Activated naive CD4-positive, alpha-beta T cell treated with anti-CD3 and anti-CD28 coated beads, Interleukin-2, amount 50 U/mL, for 24 hours (primary cell): ENCODE results near the gene COX5A.

ENCODE experiments used
- H3K27ac Mint-ChIP-seq: one replicate; pipeline ENCODE4 v1.8.0; 2021; ENCODE audit warnings: mild to moderate bottlenecking, mixed read lengths
- H3K27me3 Mint-ChIP-seq: one replicate; pipeline ENCODE4 v1.8.0; 2021; ENCODE audit warnings: mixed read lengths
- H3K36me3 Mint-ChIP-seq: one replicate; pipeline ENCODE4 v1.8.0; 2021; ENCODE audit warnings: mixed read lengths
- H3K4me1 Mint-ChIP-seq: one replicate; pipeline ENCODE4 v1.8.0; 2021; ENCODE audit warnings: mixed read lengths
- H3K4me3 Mint-ChIP-seq: one replicate; pipeline ENCODE4 v1.8.0; 2021; ENCODE audit warnings: mild to moderate bottlenecking, mixed read lengths
- H3K9me3 Mint-ChIP-seq: one replicate; pipeline ENCODE4 v1.8.0; 2021; ENCODE audit warnings: mixed read lengths

COX5A gene

GRCh38 chr15:74937590-74938371, at the start of gene COX5A:
TSS of gene COX5A (minus strand) at chr15:74938073. CDS start at chr15:74938014, 59 bp downstream.
- Mint-ChIP-seq H3K9me3 (no peaks in the 10 kb centered on the region), H3K27ac (peak within 1 kb of the TSS; percentile 88), H3K4me1 (peaks cover 33% of the 10 kb centered on the region)

DNA sequence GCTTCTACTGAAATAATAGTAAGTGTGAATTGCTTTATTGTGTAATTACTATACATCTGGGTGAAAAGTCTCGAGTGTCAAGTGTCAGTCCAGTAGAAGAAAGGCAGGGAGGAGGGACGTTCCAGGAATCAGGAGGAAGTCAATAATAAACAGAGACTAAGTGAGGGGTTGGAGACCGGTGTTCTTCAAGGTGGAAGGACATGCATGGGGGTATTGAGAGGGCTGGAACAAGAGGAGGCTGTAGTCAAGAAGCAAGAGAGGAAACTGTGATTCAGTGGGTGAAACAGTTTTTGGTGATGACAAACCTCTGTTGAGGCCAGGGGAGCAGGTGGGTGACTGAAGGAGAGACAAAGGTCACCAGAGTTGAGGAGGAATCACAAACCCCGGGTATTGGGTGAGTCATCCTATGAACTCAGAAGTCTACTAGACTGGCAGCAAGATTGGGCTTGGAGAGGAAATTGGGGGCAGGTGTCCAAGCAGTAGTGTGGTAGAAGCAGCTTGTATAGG, 45.9 kb upstream of the COX5A start:
- H3K27me3 Mint-ChIP-seq = peaks cover 2% of the 10 kb centered on the region
- H3K27ac Mint-ChIP-seq = peak overlapping the region; percentile 73
- H3K4me1 Mint-ChIP-seq = peaks cover 9% of the 10 kb centered on the region
- H3K4me3 Mint-ChIP-seq = peak overlapping the region; percentile 9
- H3K9me3 Mint-ChIP-seq = no peaks in the 10 kb centered on the region
- H3K36me3 Mint-ChIP-seq = no peaks in the 10 kb centered on the region

More at GRCh38 chr15:74937590-74938371, at the start of gene COX5A:
- H3K27me3 Mint-ChIP-seq = no peaks in the 10 kb centered on the region
- H3K4me3 Mint-ChIP-seq = peak within 1 kb of the TSS; percentile 96
- peaks cover 2% of the 10 kb centered on the region for H3K36me3 Mint-ChIP-seq

DNA sequence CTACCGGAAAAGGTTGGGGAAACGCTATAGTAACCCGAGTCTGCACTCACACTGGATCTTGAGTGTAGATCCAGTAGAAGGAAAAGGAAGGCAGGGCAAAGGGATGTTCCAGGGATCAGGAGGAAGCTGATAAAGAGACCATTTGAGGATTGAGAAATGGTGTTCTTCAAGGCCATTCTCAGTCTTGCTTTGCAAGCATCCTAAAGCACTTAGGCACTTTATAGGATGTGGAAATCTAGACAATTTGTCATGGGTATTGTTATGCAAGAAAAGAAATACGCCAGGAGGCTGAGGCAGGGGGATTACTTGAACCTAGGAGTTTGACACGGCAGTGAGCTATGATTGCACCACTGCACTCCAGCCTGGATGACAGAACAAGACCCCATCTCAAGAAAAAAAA, 44.3 kb upstream of the COX5A start:
- H3K9me3 Mint-ChIP-seq = no peaks in the 10 kb centered on the region
- no peak overlapping the region for H3K27ac Mint-ChIP-seq
- H3K27me3 Mint-ChIP-seq = peaks cover 2% of the 10 kb centered on the region
- no peak overlapping the region for H3K4me3 Mint-ChIP-seq
- H3K4me1 Mint-ChIP-seq = peaks cover 15% of the 10 kb centered on the region
- no peaks in the 10 kb centered on the region for H3K36me3 Mint-ChIP-seq

DNA sequence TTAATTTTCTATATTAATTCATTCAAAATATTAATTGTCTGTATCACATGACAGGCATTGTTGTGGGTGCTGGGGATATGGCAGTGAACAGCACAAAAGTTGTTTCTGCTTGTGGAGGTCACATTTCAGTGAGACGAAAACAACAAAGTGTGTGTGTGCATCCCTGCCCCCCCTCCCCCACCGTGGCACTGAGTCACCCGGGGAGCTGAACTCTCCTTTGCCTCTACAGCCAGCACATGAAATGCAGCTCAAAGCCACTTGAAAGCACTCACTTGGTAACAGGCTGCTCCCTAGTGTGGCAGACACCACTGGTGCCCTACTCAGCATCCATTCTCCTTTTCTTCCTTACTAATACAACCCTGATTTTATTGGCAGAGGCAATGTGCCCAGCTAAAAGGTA, 40.6 kb upstream of the COX5A start:
- Mint-ChIP-seq H3K27me3 (peaks cover 4% of the 10 kb centered on the region), H3K9me3 (no peaks in the 10 kb centered on the region), H3K27ac (no peak overlapping the region), H3K4me3 (no peak overlapping the region), H3K36me3 (no peaks in the 10 kb centered on the region), H3K4me1 (peaks cover 8% of the 10 kb centered on the region)

DNA sequence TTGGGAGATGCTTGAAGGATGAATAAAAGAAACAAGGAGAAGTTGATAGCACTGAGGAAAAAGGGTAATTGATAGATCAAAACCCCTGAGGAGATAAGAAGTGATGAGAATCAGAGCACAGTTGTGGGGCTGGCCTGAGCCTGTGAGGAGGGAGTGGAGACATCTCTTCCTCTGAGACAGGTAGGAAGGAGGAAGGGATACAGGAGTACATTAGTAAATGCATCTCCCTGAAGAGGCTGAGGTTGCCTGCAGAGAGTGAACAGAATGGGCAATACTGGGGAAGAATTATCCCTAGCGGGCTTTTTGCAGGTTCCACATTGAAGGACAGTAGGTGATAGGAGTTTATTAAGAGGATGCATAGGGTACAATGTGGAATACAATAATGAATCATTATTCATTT, 40.2 kb upstream of the COX5A start:
- Mint-ChIP-seq H3K36me3 (no peaks in the 10 kb centered on the region), H3K4me1 (peaks cover 6% of the 10 kb centered on the region), H3K4me3 (no peak overlapping the region), H3K27ac (peak overlapping the region; percentile 38), H3K27me3 (peaks cover 4% of the 10 kb centered on the region), H3K9me3 (no peaks in the 10 kb centered on the region)

DNA sequence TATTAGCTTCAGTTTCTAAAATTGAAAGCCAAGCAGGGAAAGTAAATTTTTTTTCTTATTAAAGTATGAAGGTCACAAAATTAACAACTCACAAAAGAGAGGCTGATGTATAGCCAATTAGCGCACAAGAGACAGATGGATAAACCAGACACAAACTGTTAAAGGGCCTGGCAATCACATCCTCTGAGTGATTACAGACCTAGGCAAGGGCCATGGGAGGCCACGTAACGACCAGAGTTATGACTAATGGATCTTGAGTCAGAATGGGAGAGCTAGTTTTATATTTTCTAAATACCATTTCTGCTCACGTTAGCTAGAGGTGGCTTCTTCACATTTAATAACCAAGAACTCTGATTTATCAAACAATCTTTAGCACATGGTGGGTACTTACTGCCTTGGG, 39.7 kb upstream of the COX5A start:
- no peak overlapping the region for H3K4me3 Mint-ChIP-seq

GRCh38 chr15:74976159-74976558, 38.3 kb upstream of the COX5A start:
- Mint-ChIP-seq H3K27ac (no peak overlapping the region), H3K36me3 (no peaks in the 10 kb centered on the region), H3K4me3 (no peak overlapping the region), H3K4me1 (peaks cover 6% of the 10 kb centered on the region), H3K27me3 (peaks cover 2% of the 10 kb centered on the region), H3K9me3 (no peaks in the 10 kb centered on the region)

More for the DNA sequence above, 39.7 kb upstream of the COX5A start:
- H3K36me3 Mint-ChIP-seq = no peaks in the 10 kb centered on the region
- H3K4me1 Mint-ChIP-seq = peaks cover 6% of the 10 kb centered on the region
- H3K9me3 Mint-ChIP-seq = no peaks in the 10 kb centered on the region
- H3K27me3 Mint-ChIP-seq = peaks cover 4% of the 10 kb centered on the region
- H3K27ac Mint-ChIP-seq = peak overlapping the region; percentile 38

GRCh38 chr15:74967670-74968069, 29.8 kb upstream of the COX5A start:
- Mint-ChIP-seq H3K4me3 (no peak overlapping the region), H3K9me3 (no peaks in the 10 kb centered on the region), H3K4me1 (no peaks in the 10 kb centered on the region), H3K27me3 (no peaks in the 10 kb centered on the region), H3K27ac (no peak overlapping the region), H3K36me3 (no peaks in the 10 kb centered on the region)

DNA sequence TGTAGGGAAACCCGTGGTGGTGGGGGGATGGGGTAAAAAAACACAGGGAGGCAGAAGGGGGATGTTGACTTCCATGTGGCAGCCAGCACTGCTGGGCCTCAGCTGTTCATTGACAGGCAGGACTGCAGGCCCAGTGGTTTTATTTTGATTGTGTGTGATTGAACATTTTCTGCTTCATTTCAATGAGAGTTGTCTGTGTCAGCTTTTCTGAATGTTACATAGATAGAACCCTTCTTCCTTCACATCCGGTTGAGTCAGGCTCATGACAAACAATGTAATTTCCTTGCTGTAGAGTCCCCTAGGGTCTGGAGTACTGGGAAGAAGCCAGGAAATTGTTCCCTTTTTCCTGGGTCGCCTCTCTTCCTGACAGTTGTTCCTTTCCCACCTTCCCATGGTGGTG, 26.9 kb upstream of the COX5A start:
- Mint-ChIP-seq H3K36me3 (no peaks in the 10 kb centered on the region), H3K27me3 (no peaks in the 10 kb centered on the region), H3K27ac (no peak overlapping the region), H3K4me1 (peaks cover 13% of the 10 kb centered on the region), H3K9me3 (no peaks in the 10 kb centered on the region), H3K4me3 (no peak overlapping the region)

- Mint-ChIP-seq H3K9me3 (no peaks in the 10 kb centered on the region), H3K27me3 (peaks cover 8% of the 10 kb centered on the region), H3K27ac (peak overlapping the region; percentile 65), H3K4me3 (no peak overlapping the region), H3K36me3 (no peaks in the 10 kb centered on the region), H3K4me1 (peaks cover 25% of the 10 kb centered on the region)
Measured at GRCh38 chr15:74963213-74963612, 25.3 kb upstream of the COX5A start.

GRCh38 chr15:74962671-74963070, 24.8 kb upstream of the COX5A start:
- Mint-ChIP-seq H3K4me3 (no peak overlapping the region), H3K27me3 (peaks cover 11% of the 10 kb centered on the region), H3K4me1 (peaks cover 30% of the 10 kb centered on the region), H3K36me3 (no peaks in the 10 kb centered on the region), H3K9me3 (no peaks in the 10 kb centered on the region), H3K27ac (no peak overlapping the region)

DNA sequence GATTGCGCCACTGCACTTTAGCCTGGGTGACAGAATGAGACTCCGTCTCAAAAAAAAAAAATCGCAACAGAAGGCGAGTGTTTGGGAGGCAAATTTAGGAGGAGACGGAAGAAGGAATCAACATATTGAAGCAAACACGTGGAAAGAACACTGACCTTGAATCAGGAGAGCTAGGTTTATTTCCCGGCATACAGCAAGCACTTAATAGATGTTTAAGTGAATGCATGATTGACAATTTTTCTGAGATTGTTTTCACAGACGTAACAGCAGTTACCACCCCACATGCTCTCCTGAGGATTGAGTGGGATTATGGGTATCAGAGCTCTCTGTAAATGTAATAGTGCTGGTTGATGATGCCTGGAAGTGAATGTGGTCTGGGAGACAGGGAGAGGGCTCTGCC, 24.3 kb upstream of the COX5A start:
- H3K4me1 Mint-ChIP-seq = peaks cover 30% of the 10 kb centered on the region
- no peaks in the 10 kb centered on the region for H3K9me3 Mint-ChIP-seq
- H3K27ac Mint-ChIP-seq = peak overlapping the region; percentile 59
- no peaks in the 10 kb centered on the region for H3K36me3 Mint-ChIP-seq
- peaks cover 11% of the 10 kb centered on the region for H3K27me3 Mint-ChIP-seq
- H3K4me3 Mint-ChIP-seq = no peak overlapping the region

GRCh38 chr15:74961616-74962015, 23.7 kb upstream of the COX5A start:
- no peak overlapping the region for H3K4me3 Mint-ChIP-seq
- peak overlapping the region; percentile 74 for H3K27ac Mint-ChIP-seq
- H3K27me3 Mint-ChIP-seq = peaks cover 11% of the 10 kb centered on the region
- no peaks in the 10 kb centered on the region for H3K36me3 Mint-ChIP-seq
- H3K4me1 Mint-ChIP-seq = peaks cover 30% of the 10 kb centered on the region
- H3K9me3 Mint-ChIP-seq = no peaks in the 10 kb centered on the region

- peak overlapping the region; percentile 74 for H3K27ac Mint-ChIP-seq
- no peak overlapping the region for H3K4me3 Mint-ChIP-seq
- peaks cover 30% of the 10 kb centered on the region for H3K4me1 Mint-ChIP-seq
- H3K36me3 Mint-ChIP-seq = no peaks in the 10 kb centered on the region
- H3K9me3 Mint-ChIP-seq = no peaks in the 10 kb centered on the region
- peaks cover 11% of the 10 kb centered on the region for H3K27me3 Mint-ChIP-seq
Measured at GRCh38 chr15:74960995-74961588, 23.2 kb upstream of the COX5A start.

GRCh38 chr15:74960286-74960685, 22.4 kb upstream of the COX5A start:
- H3K9me3 Mint-ChIP-seq = no peaks in the 10 kb centered on the region
- H3K4me3 Mint-ChIP-seq = no peak overlapping the region
- H3K36me3 Mint-ChIP-seq = no peaks in the 10 kb centered on the region
- H3K4me1 Mint-ChIP-seq = peaks cover 36% of the 10 kb centered on the region
- H3K27me3 Mint-ChIP-seq = peaks cover 11% of the 10 kb centered on the region
- H3K27ac Mint-ChIP-seq = peak overlapping the region; percentile 41

DNA sequence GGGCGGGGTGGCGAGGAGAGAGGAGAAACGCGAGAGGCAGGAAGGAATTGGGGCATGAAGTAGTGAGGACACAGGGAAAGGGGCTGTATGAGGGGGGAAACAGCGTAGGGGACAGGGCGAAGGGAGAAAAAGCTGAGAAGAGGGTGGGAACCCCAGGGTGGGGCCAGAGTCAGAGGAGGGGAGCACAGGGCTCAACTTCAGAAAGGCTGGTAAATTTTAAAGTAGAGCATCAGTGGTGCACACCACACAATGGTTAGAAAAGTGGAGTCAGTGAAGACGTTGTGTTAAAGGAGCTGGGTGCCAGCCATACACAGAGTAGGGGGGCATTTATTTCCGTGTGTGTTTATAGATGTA, 21.7 kb upstream of the COX5A start:
- Mint-ChIP-seq H3K4me3 (peak overlapping the region; percentile 55), H3K9me3 (no peaks in the 10 kb centered on the region), H3K4me1 (peaks cover 43% of the 10 kb centered on the region), H3K27me3 (peaks cover 11% of the 10 kb centered on the region), H3K27ac (no peak overlapping the region), H3K36me3 (no peaks in the 10 kb centered on the region)
